Caco-2 (cell line): ENCODE results near the gene PARP9. TPM values are rescaled to one million over a fixed set of nuclear protein-coding genes. Genes with fewer than 3 reads are reported as not detected.

Experiments used
- BruUV-seq: library from RNA; stranded (reverse); fragments of 400-500 nt; replicated peaks from 2 replicates; lab custom pipeline; 2021; lab: Mats Ljungman, UMichigan
- CTCF ChIA-PET: fragments of 300-600 bp; sonication (Branson Sonifier 250); formaldehyde crosslinking; loops from one replicate; lab custom pipeline; 2022; ENCODE audit warnings: antibody characterized with exemption; lab: Charles Lee
- POLR2A ChIA-PET: fragments of 300-600 bp; sonication (Branson Sonifier 250); formaldehyde crosslinking; loops from one replicate; lab custom pipeline; 2022; ENCODE audit warnings: antibody characterized with exemption; lab: Charles Lee
- DNase-seq, 2 experiments: peaks; one replicate each; pipeline versions ENCODE4 v3.0.0 to v3.0.0-alpha.2; 2020 to 2022
- H3K27me3 ChIP-seq: replicated peaks from 2 replicates; pipeline ENCODE4 v1.6.0; 2011; ENCODE audit warnings: low read length; ENCODE audit not compliant: control insufficient read depth, insufficient read depth
- H3K36me3 ChIP-seq: 2 replicates; pipeline ENCODE4 v1.5.1; 2011; ENCODE audit warnings: low read length; ENCODE audit not compliant: control insufficient read depth, insufficient read depth
- H3K4me1 ChIP-seq: fragments of 250-450 bp; sonication (Bioruptor Pico); 2 replicates; pipeline ENCODE4 v1.5.1; 2020; ENCODE audit warnings: mild to moderate bottlenecking
- H3K4me3 ChIP-seq: 2 replicates; pipeline ENCODE4 v1.5.1; 2011; ENCODE audit warnings: low read depth, mild to moderate bottlenecking, control low read depth, low read length
- H3K9me3 ChIP-seq: fragments of 250-450 bp; sonication (Bioruptor Pico); 2 replicates; pipeline ENCODE4 v1.5.1; 2020; ENCODE audit warnings: mild to moderate bottlenecking, moderate library complexity
- H3K27ac Mint-ChIP-seq: one replicate; pipeline ENCODE4 v1.8.0; 2022; ENCODE audit warnings: mixed read lengths; ENCODE audit not compliant: unreplicated experiment
- H3K27me3 Mint-ChIP-seq: one replicate; pipeline ENCODE4 v1.8.0; 2022; ENCODE audit warnings: mixed read lengths; ENCODE audit not compliant: insufficient read depth, unreplicated experiment
- H3K36me3 Mint-ChIP-seq: one replicate; pipeline ENCODE4 v1.8.0; 2022; ENCODE audit warnings: mild to moderate bottlenecking, mixed read lengths; ENCODE audit not compliant: insufficient read depth, unreplicated experiment
- H3K4me1 Mint-ChIP-seq: one replicate; pipeline ENCODE4 v1.8.0; 2022; ENCODE audit warnings: low read depth, mixed read lengths; ENCODE audit not compliant: unreplicated experiment
- H3K4me3 Mint-ChIP-seq: one replicate; pipeline ENCODE4 v1.8.0; 2022; ENCODE audit warnings: mild to moderate bottlenecking, moderate library complexity, mixed read lengths; ENCODE audit not compliant: unreplicated experiment
- H3K9me3 Mint-ChIP-seq: one replicate; pipeline ENCODE4 v1.8.0; 2022; ENCODE audit warnings: mixed read lengths; ENCODE audit not compliant: unreplicated experiment
- CTCF ChIP-seq, 2 experiments: fragments of 200-600 bp in 1 of 2; IDR thresholded peaks; 1 replicate in 1 of 2; 2 replicates in 1 of 2; pipeline versions ENCODE4 v1.5.1 to v1.8.0; 2011 to 2022; ENCODE audit warnings: antibody characterized with exemption in 1 of 2, control low read depth in 1 of 2, inconsistent platforms in 1 of 2, low read depth in 1 of 2, low read length in 1 of 2, mild to moderate bottlenecking in 1 of 2, moderate library complexity in 1 of 2; ENCODE audit not compliant: insufficient read depth in 1 of 2, severe bottlenecking in 1 of 2, unreplicated experiment in 1 of 2
- intact Hi-C: fragments of 100-400 bp; cut with micrococcal nuclease; formaldehyde crosslinking; loops from one replicate; pipeline ENCODE4 v1.10.0; 2022; ENCODE audit not compliant: unreplicated experiment
- total RNA-seq: library from RNA; stranded (reverse); gene quantifications from 2 replicates; pipeline ENCODE4 v1.2.3, GENCODE V29; 2022

Gene PARP9
- total RNA-seq, 1 experiment from 2014 or later, result 15.8 TPM

GRCh38 chr3:122598151-122598550 lies 34.1 kb upstream of the PARP9 start:
- no peak overlapping the region for H3K4me3 Mint-ChIP-seq
- Histone ChIP-seq H3K4me3 (no peak overlapping the region), H3K27me3 (no peaks in the 10 kb centered on the region; the same call in 1 of the 2 replicates), H3K4me1 (no peaks in the 10 kb centered on the region), H3K36me3 (no peaks in the 10 kb centered on the region), H3K9me3 (no peaks in the 10 kb centered on the region)
- no peaks in the 10 kb centered on the region for H3K36me3 Mint-ChIP-seq
- H3K27me3 Mint-ChIP-seq, result no peaks in the 10 kb centered on the region
- DNase-seq, result no peak
- intact Hi-C loops, result no loop called here
- no peak overlapping the region for H3K27ac Mint-ChIP-seq
- peaks cover 11% of the 10 kb centered on the region for H3K9me3 Mint-ChIP-seq
- POLR2A ChIA-PET, result no interaction called here
- CTCF ChIA-PET, result no interaction called here
- H3K4me1 Mint-ChIP-seq, result no peaks in the 10 kb centered on the region
- no peak for TF ChIP-seq CTCF (IDR thresholded peaks at IDR 0.05; ENCODE audit: insufficient read depth in 1 of 2, low read depth in 1 of 2, low read length in 1 of 2, severe bottlenecking in 1 of 2, unreplicated experiment in 1 of 2)
- BruUV-seq, result no TSS peak

GRCh38 chr3:122594025-122594424 lies 29.9 kb upstream of the PARP9 start:
- Histone ChIP-seq H3K36me3 (no peaks in the 10 kb centered on the region), H3K4me3 (no peak overlapping the region), H3K9me3 (no peaks in the 10 kb centered on the region), H3K27me3 (no peaks in the 10 kb centered on the region), H3K4me1 (no peaks in the 10 kb centered on the region)
- Mint-ChIP-seq H3K27ac (no peak overlapping the region), H3K4me1 (no peaks in the 10 kb centered on the region), H3K4me3 (no peak overlapping the region), H3K9me3 (peaks cover 11% of the 10 kb centered on the region), H3K27me3 (no peaks in the 10 kb centered on the region), H3K36me3 (no peaks in the 10 kb centered on the region)
- TF ChIP-seq CTCF (IDR thresholded peaks at IDR 0.05; ENCODE audit: insufficient read depth in 1 of 2, low read depth in 1 of 2, low read length in 1 of 2, severe bottlenecking in 1 of 2, unreplicated experiment in 1 of 2), result no peak
- no peak for DNase-seq
- BruUV-seq, result no TSS peak
- intact Hi-C loops, result no loop called here
- CTCF ChIA-PET, result no interaction called here
- POLR2A ChIA-PET, result no interaction called here

GRCh38 chr3:122590610-122591009 lies 26.5 kb upstream of the PARP9 start:
- H3K9me3 ChIP-seq, result no peaks in the 10 kb centered on the region
- H3K4me1 Mint-ChIP-seq, result no peaks in the 10 kb centered on the region
- no peak overlapping the region for H3K27ac Mint-ChIP-seq
- no peaks in the 10 kb centered on the region for H3K27me3 ChIP-seq
- H3K4me3 ChIP-seq, result no peak overlapping the region
- H3K4me3 Mint-ChIP-seq, result no peak overlapping the region
- BruUV-seq, result no TSS peak
- CTCF ChIA-PET, result no interaction called here
- POLR2A ChIA-PET, result no interaction called here
- H3K36me3 Mint-ChIP-seq, result no peaks in the 10 kb centered on the region
- H3K36me3 ChIP-seq, result no peaks in the 10 kb centered on the region
- H3K4me1 ChIP-seq, result no peaks in the 10 kb centered on the region
- no peaks in the 10 kb centered on the region for H3K27me3 Mint-ChIP-seq
- H3K9me3 Mint-ChIP-seq, result peaks cover 5% of the 10 kb centered on the region
- no peak for DNase-seq
- no peak for TF ChIP-seq CTCF (IDR thresholded peaks at IDR 0.05; ENCODE audit: insufficient read depth in 1 of 2, low read depth in 1 of 2, low read length in 1 of 2, severe bottlenecking in 1 of 2, unreplicated experiment in 1 of 2)
- intact Hi-C loops, result no loop called here
